GM18519 (cell line): ENCODE measurements around the gene DEPDC1B.
A peak's percentile ranks its signal among the peaks of the same experiment; 100 is the strongest.
"Not testable (repeated sequence)": the region's sequence is repeated elsewhere in the genome, so short reads cannot be mapped to it uniquely, and the experiment has no call there.

ENCODE experiments used
- ATAC-seq: cut with Tn5 transposase; IDR thresholded peaks from one replicate; pipeline ENCODE4 v1.9.1; 2021; ENCODE audit warnings: mild to moderate bottlenecking, moderate library complexity; ENCODE audit not compliant: unreplicated experiment, low FRiP score

Gene DEPDC1B

DNA sequence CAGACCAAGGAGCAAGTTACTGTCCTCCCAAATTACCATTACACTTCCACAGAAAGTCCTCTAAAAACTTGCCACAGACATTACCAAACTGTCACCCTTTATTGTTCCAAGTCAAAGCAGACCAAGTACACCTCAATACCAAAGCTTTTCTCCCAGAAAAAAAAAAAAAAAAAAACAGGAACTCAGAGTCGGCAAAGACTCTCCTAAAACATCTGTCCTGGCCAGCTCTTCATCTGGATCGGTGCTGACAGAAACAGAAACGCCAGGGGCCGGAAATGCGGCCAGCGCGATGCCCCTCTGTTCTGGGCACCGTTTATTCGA is 718 bp downstream of the DEPDC1B start:
- no peak for ATAC-seq

DNA sequence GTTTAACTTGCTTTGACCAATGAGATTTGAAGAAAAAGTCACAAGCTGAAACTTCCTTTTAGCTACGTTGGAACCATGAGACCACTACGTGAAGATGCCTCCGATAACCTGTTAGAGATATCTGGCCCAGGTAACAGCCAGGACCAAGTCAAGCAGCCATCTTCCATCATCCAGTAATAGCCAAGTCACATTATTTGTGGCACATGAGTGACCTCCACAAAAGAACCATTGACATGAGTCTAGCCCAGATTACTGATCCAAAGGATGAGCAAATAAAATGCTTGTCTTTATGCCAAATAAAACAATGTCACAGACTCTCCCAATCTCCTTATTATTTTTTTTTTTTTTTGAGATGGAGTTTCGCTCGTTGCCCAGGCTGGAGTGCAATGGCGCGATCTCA is 1.6 kb downstream of the DEPDC1B start:
- ATAC-seq, result no peak

DNA sequence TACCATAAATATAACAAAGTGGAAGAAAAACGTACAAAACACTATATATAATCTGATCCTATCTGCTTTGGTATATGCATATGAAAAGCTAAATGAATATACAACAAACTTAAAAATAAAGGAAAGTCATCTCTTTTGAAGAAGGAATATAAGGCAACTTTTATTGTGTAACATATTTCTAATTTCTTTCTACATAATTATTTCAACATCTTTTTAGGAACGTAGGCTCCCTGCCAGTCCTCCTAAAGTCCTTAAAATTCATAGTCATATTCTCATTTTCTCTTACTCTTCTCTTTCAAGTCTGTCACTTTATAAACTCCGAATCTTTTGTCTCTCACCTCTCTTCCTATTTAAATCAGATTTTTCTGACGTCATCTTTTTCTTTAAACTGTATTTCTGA is 9.6 kb downstream of the DEPDC1B start:
- no peak for ATAC-seq

DNA sequence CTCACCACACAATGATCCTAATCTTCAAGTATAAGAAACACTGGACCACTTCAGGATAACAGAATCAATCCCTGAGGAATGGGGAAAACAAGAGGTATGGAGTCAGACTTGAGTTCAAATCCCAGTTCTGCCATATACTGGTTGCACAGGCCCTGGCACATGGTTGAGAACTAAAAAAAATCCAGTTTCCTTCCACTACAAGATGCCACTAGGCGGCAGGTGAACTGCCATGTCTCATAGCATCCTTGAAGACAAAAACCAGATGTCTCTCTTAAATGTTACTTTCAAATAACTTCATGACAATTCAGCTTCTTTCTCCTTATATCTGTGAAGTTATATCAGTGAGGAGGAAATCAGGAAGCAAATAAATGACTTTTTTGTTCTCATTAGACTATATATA is 11.0 kb downstream of the DEPDC1B start:
- ATAC-seq, result no peak

DNA sequence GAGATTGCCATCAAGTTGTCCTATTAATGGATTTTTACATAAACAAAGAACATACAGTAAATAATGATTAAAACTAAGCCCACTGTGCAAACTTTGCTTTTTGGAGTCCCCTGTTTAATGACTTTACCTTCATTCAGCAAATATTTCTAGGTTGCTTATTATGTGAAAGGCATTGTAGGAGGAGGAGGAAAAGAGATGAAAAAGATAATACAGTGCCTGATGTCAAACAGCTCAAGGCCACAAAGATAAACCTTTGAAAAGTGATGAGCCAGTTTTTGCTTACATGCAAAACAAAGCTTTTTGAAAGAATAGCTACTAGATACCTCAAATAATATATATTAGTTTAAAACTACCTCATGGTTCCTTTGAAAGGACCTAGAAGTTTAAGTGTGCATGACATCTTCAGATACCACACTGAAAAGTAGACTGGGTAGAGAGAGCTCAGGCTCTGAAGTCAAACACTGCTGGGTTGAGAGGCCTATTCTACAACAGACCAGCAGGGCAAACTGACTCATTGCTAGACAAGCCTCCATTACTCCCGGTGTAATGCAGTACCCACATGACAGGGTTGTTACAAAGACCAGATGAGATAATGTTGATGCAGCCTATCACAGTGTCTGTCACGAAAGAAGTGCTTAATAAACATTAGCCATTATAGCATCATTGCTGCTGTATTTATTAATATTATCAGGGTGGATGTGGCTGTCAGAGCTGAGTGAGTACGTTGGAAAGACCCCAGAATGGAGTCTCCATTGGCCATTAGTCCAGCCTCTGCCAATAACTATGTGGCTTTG is 11.8 kb downstream of the DEPDC1B start:
- peak; percentile 84 for ATAC-seq

DNA sequence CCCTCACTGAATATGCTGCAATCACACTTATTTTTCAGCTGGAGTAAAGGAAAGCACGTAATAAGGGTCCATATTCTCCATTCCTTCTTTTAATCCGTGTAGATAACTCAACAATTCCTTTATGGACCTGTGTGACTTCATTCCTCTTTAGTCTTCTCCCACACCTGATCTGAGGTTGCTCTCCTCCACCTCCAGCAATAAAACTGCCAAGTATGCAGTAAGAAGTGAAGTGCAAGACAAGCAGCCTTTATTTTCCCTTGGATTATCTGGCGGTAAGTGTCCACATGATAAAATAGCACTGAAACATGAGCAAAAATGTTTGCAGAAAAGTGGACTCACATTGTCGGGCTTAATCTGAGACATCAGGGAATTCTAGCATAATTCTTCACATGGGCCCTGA is 13.8 kb downstream of the DEPDC1B start:
- no peak for ATAC-seq

DNA sequence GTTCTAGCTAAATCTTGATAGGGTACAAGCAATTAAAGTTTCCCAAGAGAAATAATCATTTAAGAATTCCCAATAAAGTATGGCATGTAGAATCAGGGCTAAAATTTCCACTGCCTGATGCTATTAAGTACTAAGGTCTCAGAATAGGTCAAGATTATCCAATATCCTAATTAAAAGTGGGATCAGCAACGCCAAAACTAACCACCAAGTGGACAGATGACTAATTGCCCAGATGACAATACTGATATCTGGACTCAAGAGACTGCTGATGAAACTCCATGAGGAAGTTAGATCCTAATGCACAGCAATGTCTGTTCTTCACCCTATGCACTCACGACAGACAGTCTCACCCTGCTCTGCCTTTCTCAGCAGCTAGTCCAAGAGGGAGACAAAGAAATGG is 14.3 kb downstream of the DEPDC1B start:
- ATAC-seq, result no peak

DNA sequence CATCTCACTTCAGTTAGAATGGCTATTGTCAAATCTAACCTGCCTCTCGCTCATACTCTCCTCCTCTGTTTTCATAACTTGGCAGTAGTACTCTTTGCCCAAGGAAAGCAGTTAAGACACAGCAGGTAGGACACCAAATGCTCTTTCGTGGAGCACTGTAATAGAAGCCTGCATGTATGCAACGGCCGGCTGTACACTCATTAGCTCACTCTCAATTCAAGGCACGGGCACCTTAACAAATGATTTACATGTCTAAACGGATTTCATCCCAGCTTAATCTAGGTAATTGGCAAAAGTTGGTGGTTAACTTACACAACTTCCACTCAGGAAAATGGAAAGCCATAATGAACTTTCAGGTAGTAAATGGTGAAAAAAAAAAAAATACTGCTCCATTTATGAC is 14.9 kb downstream of the DEPDC1B start:
- no peak for ATAC-seq

DNA sequence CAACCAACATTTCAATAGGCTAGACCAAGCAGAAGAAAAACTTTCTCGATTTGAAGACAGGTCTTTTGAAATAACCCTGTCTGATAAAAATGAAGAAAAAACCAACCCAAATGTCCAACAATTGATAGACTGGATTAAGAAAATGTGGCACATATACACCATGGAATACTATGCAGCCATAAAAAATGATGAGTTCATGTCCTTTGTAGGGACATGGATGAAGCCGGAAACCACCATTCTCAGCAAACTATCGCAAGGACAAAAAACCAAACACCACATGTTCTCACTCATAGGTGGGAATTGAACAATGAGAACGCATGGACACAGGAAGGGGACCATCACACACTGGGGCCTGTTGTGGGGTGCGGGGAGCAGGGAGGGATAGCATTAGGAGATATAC is 18.0 kb downstream of the DEPDC1B start:
- ATAC-seq, result not testable (repeated sequence)

DNA sequence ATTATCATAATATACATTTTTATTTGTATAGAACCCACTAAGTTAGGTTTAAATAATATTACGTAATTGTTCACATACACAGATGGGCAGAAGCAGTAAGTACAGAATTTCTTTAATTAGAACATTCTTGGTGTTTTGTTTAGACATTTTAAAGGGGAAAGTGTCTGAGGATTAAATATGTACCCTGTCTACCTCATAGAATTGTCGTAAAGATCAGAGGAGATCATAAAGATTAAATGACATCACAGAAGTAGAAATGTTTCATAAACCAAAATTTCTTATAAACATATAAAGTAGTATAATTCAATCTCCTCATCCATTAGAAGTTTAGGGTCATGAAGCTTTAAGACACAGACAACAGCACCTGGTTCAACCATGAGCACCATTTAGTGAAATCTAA is 20.1 kb downstream of the DEPDC1B start:
- ATAC-seq, result no peak

DNA sequence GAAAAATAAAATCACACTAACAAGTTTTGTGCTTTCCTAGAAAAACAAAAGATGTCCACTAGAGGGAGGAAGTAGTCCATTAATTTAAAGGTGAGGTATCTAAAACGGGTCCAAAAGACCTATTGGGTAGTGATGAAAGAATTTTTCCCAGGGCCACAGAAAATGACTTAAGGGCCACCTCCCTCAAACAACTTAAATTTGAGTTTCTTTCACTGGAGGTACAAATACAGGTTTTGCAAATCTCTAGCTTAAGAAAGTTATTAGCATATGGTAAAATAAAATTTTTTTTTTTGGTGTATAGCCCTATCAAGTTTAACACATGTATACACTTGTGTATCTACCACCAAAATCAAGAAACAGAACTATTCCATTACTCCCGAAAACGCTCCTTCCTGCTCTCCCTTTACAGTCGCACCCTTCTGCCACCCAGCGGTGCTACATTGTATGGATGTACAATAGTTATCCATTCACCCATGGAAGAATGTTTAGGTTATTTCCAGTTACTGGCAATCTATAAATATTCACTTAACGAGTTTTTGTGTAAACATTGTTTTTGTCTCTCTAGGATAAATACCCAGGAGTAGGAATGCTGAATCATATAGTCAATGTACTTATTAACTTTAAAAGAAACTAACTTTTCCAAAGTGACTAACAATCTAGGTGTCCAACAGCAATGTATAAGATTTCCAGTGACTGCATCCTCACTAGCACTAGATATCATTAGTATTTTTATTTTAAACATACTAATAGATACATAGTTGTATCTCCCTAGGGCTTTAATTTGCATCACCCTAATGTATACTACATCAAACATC is 21.9 kb downstream of the DEPDC1B start:
- peak; percentile 46 for ATAC-seq

DNA sequence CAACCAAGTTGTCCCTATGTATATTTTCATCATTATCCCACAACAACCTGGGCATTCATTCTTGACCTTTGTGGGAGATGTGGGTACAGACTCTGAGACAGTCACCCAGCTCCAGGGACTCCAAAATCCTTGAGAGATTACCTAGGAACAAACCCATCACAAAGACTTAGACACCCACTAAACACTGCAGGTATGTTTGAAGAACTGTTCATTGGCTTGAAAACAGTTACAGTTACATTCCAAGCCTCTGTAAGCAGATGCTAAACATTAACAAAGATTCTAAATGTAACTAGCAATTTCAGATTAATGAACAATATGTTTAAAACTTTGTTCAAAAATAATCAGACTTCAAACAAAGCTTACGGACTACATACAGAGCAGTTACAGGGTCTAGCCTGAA is 24.7 kb downstream of the DEPDC1B start:
- no peak for ATAC-seq

DNA sequence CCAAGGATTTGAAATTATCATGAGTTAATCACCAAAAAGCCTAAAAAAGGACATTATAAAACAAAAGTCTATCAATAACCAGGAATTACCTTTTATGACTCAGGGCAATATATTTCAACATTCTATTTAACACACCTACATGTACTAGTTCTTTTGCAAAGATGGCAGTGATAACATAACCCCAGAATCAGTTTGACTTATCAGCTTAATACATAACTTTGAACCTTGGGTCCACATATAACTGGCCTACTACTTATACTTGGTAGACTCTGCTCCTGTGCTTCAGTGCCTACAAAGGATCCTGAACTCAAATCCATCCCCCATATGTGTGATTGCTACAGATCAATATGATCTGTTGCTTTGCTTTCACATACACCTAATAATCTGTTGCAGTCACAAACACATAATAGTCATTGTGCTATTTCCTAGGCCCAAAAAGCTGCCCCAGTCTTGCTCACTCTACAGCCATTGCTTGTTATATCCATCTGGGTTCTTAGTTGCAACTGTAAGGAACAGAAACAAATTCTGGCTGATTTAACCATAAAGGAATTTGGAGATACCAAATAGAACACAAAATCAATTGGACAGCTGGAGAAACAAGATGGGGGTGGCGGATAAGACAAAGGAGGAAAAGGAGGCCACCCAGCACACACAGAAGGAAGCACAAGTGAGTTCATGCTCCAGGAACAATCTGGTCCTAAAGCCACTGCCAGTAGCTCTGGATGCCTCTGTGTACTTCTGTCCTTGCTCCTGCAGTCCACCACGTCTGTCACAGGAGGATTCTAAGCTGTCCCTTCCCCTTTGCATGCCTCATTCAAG is 25.5 kb downstream of the DEPDC1B start:
- no peak for ATAC-seq

DNA sequence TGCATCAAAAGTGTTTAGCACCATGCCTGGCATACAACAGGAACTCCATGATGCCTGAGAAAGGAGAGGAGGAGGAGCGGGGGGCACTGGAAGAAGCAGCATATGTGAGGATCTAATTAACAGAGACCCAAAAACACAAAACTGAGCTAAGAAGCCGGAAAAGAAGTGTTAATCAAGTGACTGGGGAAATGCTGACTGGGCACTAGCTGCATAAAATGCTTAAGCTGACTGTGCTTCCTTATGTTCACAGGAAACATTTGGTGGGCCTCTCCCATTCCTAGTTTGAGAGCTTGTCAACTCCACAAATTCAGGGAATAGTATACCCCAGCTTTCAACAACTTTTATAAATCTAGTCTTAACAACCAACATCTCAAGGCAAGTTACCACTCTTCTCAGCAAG is 26.6 kb downstream of the DEPDC1B start:
- no peak for ATAC-seq

DNA sequence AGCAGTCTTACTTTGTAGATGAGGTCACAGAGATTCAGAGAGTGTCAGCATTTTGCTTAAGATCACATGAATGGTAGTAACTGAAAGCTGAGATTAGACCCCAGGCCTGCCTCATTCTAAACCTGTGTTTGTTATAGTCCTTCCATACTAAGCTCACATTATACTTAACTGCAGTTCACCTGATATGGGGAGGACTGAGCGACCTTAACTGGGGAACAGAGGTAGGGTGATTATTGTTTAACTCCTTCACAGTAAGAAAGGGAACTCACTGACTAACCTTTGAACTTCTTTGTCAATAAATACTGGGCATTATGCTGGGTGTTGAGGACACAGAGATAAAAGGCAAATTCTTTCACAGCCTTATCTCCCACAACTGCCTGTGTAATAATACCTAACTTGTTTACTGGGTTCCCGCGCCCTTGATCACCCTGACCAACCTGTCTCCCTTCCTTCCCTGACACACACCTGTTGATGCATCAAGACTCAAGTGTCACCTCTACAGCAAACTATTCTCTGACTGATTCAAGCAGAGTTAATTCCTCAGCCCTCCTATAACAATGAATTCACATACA is 27.2 kb downstream of the DEPDC1B start:
- no peak for ATAC-seq

DNA sequence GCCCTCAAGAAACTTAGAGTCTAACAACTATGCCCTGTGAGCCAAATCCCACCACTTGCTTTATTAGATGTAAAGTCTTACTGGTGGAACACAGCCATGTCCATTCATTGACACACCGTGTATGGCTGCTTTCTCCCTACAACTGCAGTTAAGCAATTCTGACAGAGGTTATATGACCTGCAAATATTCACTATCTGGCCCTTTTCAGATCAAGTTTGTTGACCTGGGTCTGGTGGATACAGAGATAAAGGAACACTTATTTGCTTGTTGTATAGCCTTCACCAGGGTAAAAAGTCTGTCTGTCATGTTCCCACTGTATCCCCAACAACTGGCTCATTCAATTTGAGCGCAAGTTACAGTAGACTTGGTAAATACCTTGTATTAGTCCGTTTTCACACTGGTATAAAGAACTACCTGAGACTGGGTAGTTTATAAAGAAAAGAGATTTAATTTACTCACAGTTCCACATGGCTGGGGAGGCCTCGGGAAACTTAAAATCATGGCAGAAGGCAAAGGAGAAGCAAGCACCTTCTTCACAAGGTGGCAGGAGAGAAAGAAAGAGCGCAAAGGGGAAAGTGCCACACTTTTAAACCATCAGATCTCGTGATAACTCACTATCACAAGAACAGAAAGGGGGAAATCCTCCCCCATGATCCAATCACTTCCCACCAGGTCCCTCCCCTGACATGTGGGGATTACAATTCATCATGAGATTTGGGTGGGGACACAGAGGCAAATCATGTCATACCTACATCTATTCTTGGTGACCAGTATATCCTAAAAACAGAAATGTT is 27.9 kb downstream of the DEPDC1B start:
- ATAC-seq, result no peak

DNA sequence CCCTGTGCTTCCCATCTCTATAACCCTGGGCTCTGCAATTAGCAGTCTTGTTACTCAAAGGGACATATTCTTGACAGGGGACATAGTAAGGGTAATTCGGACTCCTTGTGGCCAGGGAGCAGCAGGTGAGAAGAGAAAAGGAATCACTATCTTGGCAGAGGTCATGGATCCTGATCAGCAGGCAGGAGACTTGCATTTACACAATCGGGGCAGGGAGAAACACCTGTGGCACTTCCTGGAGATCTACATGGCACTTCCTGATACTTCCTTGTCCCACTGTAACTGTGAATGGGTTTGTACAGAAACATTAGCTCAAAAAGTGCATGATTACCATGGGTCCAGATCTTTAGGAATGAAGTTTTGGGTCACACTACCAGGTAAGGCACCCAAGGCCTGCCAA is 29.2 kb downstream of the DEPDC1B start:
- ATAC-seq, result no peak

DNA sequence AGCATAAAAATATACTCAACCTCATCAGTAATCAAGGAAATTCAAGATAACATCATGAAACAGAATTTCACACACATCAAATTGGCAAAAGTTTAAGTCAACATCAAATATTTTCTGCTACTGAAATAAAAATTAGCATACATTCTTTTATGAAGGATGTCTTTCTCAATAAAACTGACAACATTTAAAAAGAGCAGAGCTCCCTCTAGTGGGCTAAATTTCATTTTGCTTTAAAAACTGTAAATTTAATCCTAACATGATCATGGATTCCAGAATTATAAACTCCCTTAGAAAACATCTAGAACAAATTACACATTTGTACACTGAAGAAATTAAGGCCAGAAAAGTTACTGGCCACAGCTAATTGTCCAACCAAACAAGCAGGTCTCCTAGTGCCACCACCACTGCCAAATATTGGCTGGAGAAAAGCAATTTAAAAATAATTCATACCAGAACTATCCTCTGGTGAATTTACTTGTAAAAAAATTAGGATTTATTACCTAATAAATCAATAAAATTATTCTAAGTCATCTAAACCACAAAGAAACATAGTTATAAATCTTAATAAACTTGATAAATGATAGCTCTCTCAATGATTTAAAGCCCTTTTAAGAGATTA is 31.2 kb downstream of the DEPDC1B start:
- ATAC-seq, result no peak

DNA sequence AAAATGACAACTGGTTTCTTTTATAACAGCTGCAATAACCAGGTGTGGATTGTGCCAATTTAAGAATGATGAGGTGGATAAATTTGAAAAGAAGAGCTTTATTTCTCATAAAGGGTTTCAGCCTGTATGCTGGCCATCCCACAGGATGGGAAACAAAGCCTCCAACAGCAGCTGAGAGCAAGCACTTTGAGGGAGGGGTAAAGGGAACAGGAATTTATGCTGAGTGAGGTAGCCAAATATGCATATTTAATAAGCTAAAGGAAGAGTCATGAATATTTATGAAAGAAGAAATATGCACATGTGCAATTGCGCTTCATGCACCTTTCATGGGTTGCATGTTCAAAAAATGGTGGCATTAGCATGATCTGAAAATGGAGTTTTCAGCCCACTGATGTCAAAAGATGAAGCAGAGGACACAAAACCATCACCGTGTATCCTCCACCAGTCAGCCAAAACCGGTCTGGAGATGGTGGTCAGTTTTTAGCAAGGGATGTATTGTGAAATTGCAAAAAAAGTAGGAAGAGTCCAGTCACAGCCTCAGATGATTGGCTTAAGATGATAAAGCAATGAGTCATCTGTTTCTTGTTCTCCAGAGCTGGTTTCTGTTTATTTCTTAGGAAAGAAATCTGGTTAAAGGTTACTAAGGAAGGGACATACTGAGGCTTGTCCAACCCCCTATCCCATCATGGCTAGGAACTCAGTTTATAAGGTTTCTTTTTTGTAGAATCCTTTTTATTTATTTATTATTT is 47.9 kb downstream of the DEPDC1B start:
- ATAC-seq, result no peak
